Measurements from ENCODE around the gene TMEM209. TPM values are rescaled to one million over a fixed set of nuclear protein-coding genes. Genes with fewer than 3 reads are reported as not detected.
"Not testable (repeated sequence)": the region's sequence is repeated elsewhere in the genome, so short reads cannot be mapped to it uniquely, and the experiment has no call there.

TMEM209 gene
- total RNA-seq, 2 donors from 2014 or later, result 7.3 to 8.8 TPM

GRCh38 chr7:130197094-130197493 lies 8.1 kb downstream of the TMEM209 start:
- H3K36me3 ChIP-seq, result peaks cover 41% of the 10 kb centered on the region
- TF ChIP-seq CTCF (IDR thresholded peaks at IDR 0.05), result no peak
- no peaks in the 10 kb centered on the region for H3K9me3 ChIP-seq
- H3K4me1 ChIP-seq, result no peaks in the 10 kb centered on the region
- H3K27ac ChIP-seq, result no peak overlapping the region
- no peak for DNase-seq (ENCODE audit: low spot score)
- no peak overlapping the region for H3K4me3 ChIP-seq
- H3K27me3 ChIP-seq, result no peaks in the 10 kb centered on the region

- Histone ChIP-seq H3K36me3 (peaks cover 38% of the 10 kb centered on the region), H3K27ac (no peak overlapping the region), H3K4me3 (no peak overlapping the region), H3K27me3 (no peaks in the 10 kb centered on the region), H3K9me3 (no peaks in the 10 kb centered on the region), H3K4me1 (no peaks in the 10 kb centered on the region)
- DNase-seq (ENCODE audit: low spot score), result no peak
- TF ChIP-seq CTCF (IDR thresholded peaks at IDR 0.05), result no peak
Observed at GRCh38 chr7:130196476-130196875, 8.7 kb downstream of the TMEM209 start.

- DNase-seq (ENCODE audit: low spot score), result no peak
- TF ChIP-seq CTCF (IDR thresholded peaks at IDR 0.05), result no peak
- Histone ChIP-seq H3K4me1 (no peaks in the 10 kb centered on the region), H3K27ac (no peak overlapping the region), H3K9me3 (no peaks in the 10 kb centered on the region), H3K27me3 (no peaks in the 10 kb centered on the region), H3K36me3 (peaks cover 36% of the 10 kb centered on the region), H3K4me3 (no peak overlapping the region)
Observed at GRCh38 chr7:130195396-130195795, 9.8 kb downstream of the TMEM209 start.

- DNase-seq (ENCODE audit: low spot score), result no peak
- no peak overlapping the region for H3K4me3 ChIP-seq
- H3K4me1 ChIP-seq, result no peaks in the 10 kb centered on the region
- H3K9me3 ChIP-seq, result no peaks in the 10 kb centered on the region
- no peak overlapping the region for H3K27ac ChIP-seq
- no peak for TF ChIP-seq CTCF (IDR thresholded peaks at IDR 0.05)
- H3K27me3 ChIP-seq, result no peaks in the 10 kb centered on the region
- H3K36me3 ChIP-seq, result peaks cover 18% of the 10 kb centered on the region
Observed at GRCh38 chr7:130191791-130192190, 13.4 kb downstream of the TMEM209 start.

GRCh38 chr7:130189343-130189742 lies 15.9 kb downstream of the TMEM209 start:
- H3K4me1 ChIP-seq, result no peaks in the 10 kb centered on the region
- no peak overlapping the region for H3K4me3 ChIP-seq
- no peaks in the 10 kb centered on the region for H3K27me3 ChIP-seq
- no peak overlapping the region for H3K27ac ChIP-seq
- peaks cover 24% of the 10 kb centered on the region for H3K36me3 ChIP-seq
- DNase-seq (ENCODE audit: low spot score), result no peak
- H3K9me3 ChIP-seq, result no peaks in the 10 kb centered on the region
- TF ChIP-seq CTCF (IDR thresholded peaks at IDR 0.05), result no peak

- H3K27ac ChIP-seq, result no peak overlapping the region
- DNase-seq (ENCODE audit: low spot score), result no peak
- no peaks in the 10 kb centered on the region for H3K4me1 ChIP-seq
- H3K9me3 ChIP-seq, result no peaks in the 10 kb centered on the region
- no peak for TF ChIP-seq CTCF (IDR thresholded peaks at IDR 0.05)
- H3K27me3 ChIP-seq, result no peaks in the 10 kb centered on the region
- no peak overlapping the region for H3K4me3 ChIP-seq
- H3K36me3 ChIP-seq, result peaks cover 26% of the 10 kb centered on the region
Observed at GRCh38 chr7:130187360-130187759, 17.8 kb downstream of the TMEM209 start.

GRCh38 chr7:130184349-130184748 lies 20.9 kb downstream of the TMEM209 start:
- H3K27me3 ChIP-seq; H3K4me1 ChIP-seq; DNase-seq (ENCODE audit: low spot score); H3K9me3 ChIP-seq; H3K27ac ChIP-seq; H3K4me3 ChIP-seq: not testable (repeated sequence)
- peaks cover 40% of the 10 kb centered on the region for H3K36me3 ChIP-seq

Measured in right atrium auricular region (tissue), 2 donors.